ENCODE results near the gene PGGHG.

- TF ChIP-seq CTCF (IDR thresholded peaks at IDR 0.05 in 2 of 3, conservative IDR thresholded peaks at IDR 0.05 in 1 of 3; ENCODE audit: control insufficient read depth in 2 of 3, extremely low read depth in 1 of 3, insufficient read depth in 1 of 3, low read depth in 3 of 3, low read length in 3 of 3), result no peak
- TF ChIP-seq CHD2 (IDR thresholded peaks at IDR 0.05; ENCODE audit: borderline replicate concordance, low read depth, low read length), result peak; percentile 61; the same call in 1 of the 2 replicates
- TF ChIP-seq SMC3 (IDR thresholded peaks at IDR 0.05; ENCODE audit: borderline replicate concordance, low read length), result no peak
- TF ChIP-seq ZNF274 (IDR thresholded peaks at IDR 0.05; ENCODE audit: insufficient read depth, insufficient read length), result no peak
- TF ChIP-seq EZH2 (IDR thresholded peaks at IDR 0.05; ENCODE audit: borderline replicate concordance, control insufficient read depth, low read depth, low read length), result no peak
Observed at GRCh38 chr11:330694-331357, 41.9 kb downstream of the PGGHG start.

All from GM12878 (cell line).